Fibroblast of lung (primary cell): Measurements from ENCODE around the gene CTSG. TPM values are rescaled to one million over a fixed set of nuclear protein-coding genes. Genes with fewer than 3 reads are reported as not detected.
"Not testable (repeated sequence)": the region's sequence is repeated elsewhere in the genome, so short reads cannot be mapped to it uniquely, and the experiment has no call there.

ENCODE experiments used
- DNase-seq, 2 donors: peaks; one replicate each; pipeline versions ENCODE4 v3.0.0 to v3.0.0-alpha.2; 2010; ENCODE audit warnings: low read depth in 2 of 2
- H2AFZ ChIP-seq: 2 replicates; pipeline ENCODE4 v1.5.1; 2012; ENCODE audit warnings: low read length, control low read depth, inconsistent platforms
- H3K27ac ChIP-seq: 2 replicates; pipeline ENCODE4 v1.5.1; 2011; ENCODE audit warnings: low read length, control low read depth; ENCODE audit not compliant: insufficient read depth
- H3K27me3 ChIP-seq: 2 replicates; pipeline ENCODE4 v1.5.1; 2011; ENCODE audit warnings: mild to moderate bottlenecking, low read length; ENCODE audit not compliant: control insufficient read depth, insufficient read depth
- H3K36me3 ChIP-seq: 2 replicates; pipeline ENCODE4 v1.5.1; 2011; ENCODE audit warnings: low read length; ENCODE audit not compliant: control insufficient read depth, insufficient read depth
- H3K4me1 ChIP-seq: 2 replicates; pipeline ENCODE4 v1.5.1; 2011; ENCODE audit warnings: low read length; ENCODE audit not compliant: control insufficient read depth, insufficient read depth; ENCODE audit errors: extremely low read depth
- H3K4me2 ChIP-seq: 2 replicates; pipeline ENCODE4 v1.5.1; 2011; ENCODE audit warnings: low read length, control low read depth; ENCODE audit not compliant: insufficient read depth; ENCODE audit errors: extremely low read depth
- H3K4me3 ChIP-seq, 4 experiments: fragments of 200-600 bp in 1 of 4; sonication (generic) in 1 of 4; replicated peaks in 1 of 4; 2 replicates each; pipeline ENCODE4 v1.5.1; 2011 to 2016; ENCODE audit warnings: low read length in 4 of 4, low read depth in 3 of 4, mild to moderate bottlenecking in 3 of 4, control low read depth in 2 of 4, inconsistent platforms in 1 of 4, mixed read lengths in 1 of 4; ENCODE audit not compliant: insufficient read depth in 1 of 4; ENCODE audit errors: control extremely low read depth in 1 of 4
- H3K79me2 ChIP-seq: 2 replicates; pipeline ENCODE4 v1.5.1; 2012; ENCODE audit warnings: mild to moderate bottlenecking, low read length, inconsistent platforms; ENCODE audit not compliant: control insufficient read depth, insufficient read depth
- H3K9ac ChIP-seq: 2 replicates; pipeline ENCODE4 v1.5.1; 2011; ENCODE audit warnings: mild to moderate bottlenecking, low read length, control low read depth; ENCODE audit not compliant: insufficient read depth
- H3K9me3 ChIP-seq: 2 replicates; pipeline ENCODE4 v1.5.1; 2012; ENCODE audit warnings: low read depth, low read length; ENCODE audit not compliant: control insufficient read depth, insufficient read depth
- H4K20me1 ChIP-seq: 2 replicates; pipeline ENCODE4 v1.5.1; 2011; ENCODE audit warnings: low read length; ENCODE audit not compliant: control insufficient read depth, insufficient read depth; ENCODE audit errors: extremely low read depth
- EZH2 ChIP-seq: IDR thresholded peaks from 2 replicates; pipeline ENCODE4 v1.5.1; 2012; ENCODE audit warnings: low read length, control low read depth, mild to moderate bottlenecking; ENCODE audit errors: missing control alignments
- polyA plus RNA-seq, 2 donors: library from polyadenylated mRNA; depleted of rRNA in 1 of 2; stranded (reverse) in 1 of 2; unstranded in 1 of 2; fragments of >200 nt; gene quantifications; 2 replicates each; pipeline ENCODE4 v1.2.1, GENCODE V29; 2011 to 2012; ENCODE audit warnings: missing spikeins in 1 of 2
- total RNA-seq: library from RNA; depleted of rRNA; stranded (reverse); fragments of >200 nt; gene quantifications from 2 replicates; pipeline ENCODE4 v1.2.1, GENCODE V29; 2014
- TF ChIP-seq, protein P1 (sequence below), 2 donors: IDR thresholded peaks in 1 of 2; conservative IDR thresholded peaks in 1 of 2; 1 replicate in 1 of 2; 2 replicates in 1 of 2; pipeline ENCODE4 v1.5.1; 2011 to 2012; ENCODE audit warnings: low read length in 2 of 2, control low read depth in 1 of 2, inconsistent platforms in 1 of 2, low read depth in 1 of 2, mild to moderate bottlenecking in 1 of 2

Gene CTSG
- total and polyA plus RNA-seq, 2 donors (not counting 1 experiment from before 2014, with no cell fraction given) = not detected

DNA sequence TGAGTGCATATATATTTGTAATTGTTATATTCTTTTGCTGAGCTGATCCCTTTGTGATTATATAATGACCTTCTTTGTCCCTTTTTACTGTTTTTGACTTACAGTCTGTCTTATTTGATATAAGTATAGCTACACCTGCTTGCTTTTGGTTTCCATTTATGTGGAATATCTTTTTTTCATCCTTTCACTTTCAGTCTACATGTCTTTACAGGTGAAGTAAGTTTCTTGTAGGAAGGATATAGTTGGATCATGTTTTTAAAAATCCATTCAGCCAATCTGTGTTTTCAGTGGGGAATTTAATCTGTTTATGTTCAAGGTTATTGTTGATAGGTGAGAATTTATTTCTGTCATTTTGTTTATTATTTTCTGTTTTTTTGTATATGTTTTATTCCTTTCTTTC is 21.4 kb upstream of the CTSG start:
- Histone ChIP-seq H3K4me3 (no peak overlapping the region), H3K27ac (no peak overlapping the region), H2AFZ (no peak overlapping the region), H3K4me1 (no peaks in the 10 kb centered on the region), H3K9me3 (no peaks in the 10 kb centered on the region), H3K79me2 (no peaks in the 10 kb centered on the region), H4K20me1 (no peaks in the 10 kb centered on the region), H3K9ac (no peak overlapping the region), H3K4me2 (no peak overlapping the region), H3K36me3 (no peaks in the 10 kb centered on the region), H3K27me3 (no peaks in the 10 kb centered on the region)
- no peak for TF ChIP-seq EZH2
- TF ChIP-seq, protein P1, sequence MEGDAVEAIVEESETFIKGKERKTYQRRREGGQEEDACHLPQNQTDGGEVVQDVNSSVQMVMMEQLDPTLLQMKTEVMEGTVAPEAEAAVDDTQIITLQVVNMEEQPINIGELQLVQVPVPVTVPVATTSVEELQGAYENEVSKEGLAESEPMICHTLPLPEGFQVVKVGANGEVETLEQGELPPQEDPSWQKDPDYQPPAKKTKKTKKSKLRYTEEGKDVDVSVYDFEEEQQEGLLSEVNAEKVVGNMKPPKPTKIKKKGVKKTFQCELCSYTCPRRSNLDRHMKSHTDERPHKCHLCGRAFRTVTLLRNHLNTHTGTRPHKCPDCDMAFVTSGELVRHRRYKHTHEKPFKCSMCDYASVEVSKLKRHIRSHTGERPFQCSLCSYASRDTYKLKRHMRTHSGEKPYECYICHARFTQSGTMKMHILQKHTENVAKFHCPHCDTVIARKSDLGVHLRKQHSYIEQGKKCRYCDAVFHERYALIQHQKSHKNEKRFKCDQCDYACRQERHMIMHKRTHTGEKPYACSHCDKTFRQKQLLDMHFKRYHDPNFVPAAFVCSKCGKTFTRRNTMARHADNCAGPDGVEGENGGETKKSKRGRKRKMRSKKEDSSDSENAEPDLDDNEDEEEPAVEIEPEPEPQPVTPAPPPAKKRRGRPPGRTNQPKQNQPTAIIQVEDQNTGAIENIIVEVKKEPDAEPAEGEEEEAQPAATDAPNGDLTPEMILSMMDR (conservative IDR thresholded peaks at IDR 0.05 in 1 of 2, IDR thresholded peaks at IDR 0.05 in 1 of 2; ENCODE audit: low read depth in 1 of 2, low read length in 2 of 2) = no peak
- no peak for DNase-seq

DNA sequence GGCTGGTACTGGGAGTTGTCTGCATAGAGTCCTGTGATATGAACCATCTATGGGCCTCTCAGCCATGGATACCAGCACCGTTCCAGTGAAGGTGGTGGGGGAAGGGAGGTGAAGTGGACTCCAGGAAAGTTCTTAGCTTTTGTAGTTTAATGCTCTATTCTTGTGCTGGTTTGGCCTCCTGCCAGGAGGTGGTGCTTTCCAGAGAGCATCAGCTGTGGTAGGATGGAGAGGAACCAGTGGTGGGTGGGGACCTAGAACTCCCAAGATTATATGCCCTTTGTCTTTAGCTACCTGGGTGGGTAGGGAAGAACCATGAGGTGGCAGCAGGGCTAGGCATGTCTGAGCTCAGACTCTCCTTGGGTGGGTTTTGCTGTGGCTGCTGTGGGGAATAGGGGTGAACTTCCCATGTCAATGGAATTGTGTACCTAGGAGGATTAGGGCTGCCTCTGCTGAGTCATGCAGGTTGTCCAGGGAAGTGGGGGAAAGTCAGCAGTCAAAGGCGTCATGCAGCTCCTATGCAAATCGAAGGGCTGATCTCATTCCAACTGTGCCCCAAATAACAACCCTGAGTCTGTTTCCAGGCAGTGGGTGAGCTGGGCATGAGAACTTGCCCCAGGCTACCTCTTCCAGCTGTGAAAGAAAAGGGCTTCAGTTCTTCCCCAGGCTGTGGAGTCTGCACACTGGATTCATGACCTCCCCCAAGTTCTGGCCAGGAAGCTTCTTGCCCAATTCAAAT is 19.2 kb upstream of the CTSG start:
- H3K4me2 ChIP-seq = no peak overlapping the region
- H3K9me3 ChIP-seq = no peaks in the 10 kb centered on the region
- H3K79me2 ChIP-seq = no peaks in the 10 kb centered on the region
- H3K4me1 ChIP-seq = no peaks in the 10 kb centered on the region
- H3K36me3 ChIP-seq = no peaks in the 10 kb centered on the region
- no peak overlapping the region for H2AFZ ChIP-seq
- TF ChIP-seq, protein P1 (conservative IDR thresholded peaks at IDR 0.05 in 1 of 2, IDR thresholded peaks at IDR 0.05 in 1 of 2; ENCODE audit: low read depth in 1 of 2, low read length in 2 of 2) = no peak
- no peak for TF ChIP-seq EZH2
- H3K27me3 ChIP-seq = no peaks in the 10 kb centered on the region
- DNase-seq = no peak
- H3K9ac ChIP-seq = no peak overlapping the region
- H3K4me3 ChIP-seq = no peak overlapping the region
- no peaks in the 10 kb centered on the region for H4K20me1 ChIP-seq
- H3K27ac ChIP-seq = no peak overlapping the region

DNA sequence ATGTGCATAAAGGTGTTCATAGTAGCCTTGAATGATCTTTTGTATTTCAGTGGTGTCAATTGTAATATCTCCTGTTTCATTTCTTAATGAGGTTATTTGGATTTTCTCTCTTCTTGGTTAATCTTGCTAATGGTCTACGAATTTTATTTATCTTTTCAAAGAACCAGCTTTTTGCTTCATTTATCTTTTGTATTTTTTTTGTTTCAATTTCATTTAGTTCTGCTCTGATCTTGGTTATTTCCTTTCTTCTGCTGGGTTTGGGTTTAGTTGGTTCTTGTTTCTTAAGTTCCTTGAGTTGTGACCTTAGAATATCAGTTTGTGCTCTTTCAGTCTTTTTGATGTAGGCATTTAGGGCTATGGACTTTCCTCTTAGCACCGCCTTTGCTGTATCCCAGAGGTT is 15.0 kb upstream of the CTSG start:
- H3K4me2 ChIP-seq, H3K9me3 ChIP-seq, H3K27me3 ChIP-seq, H3K4me3 ChIP-seq, H3K4me1 ChIP-seq, H4K20me1 ChIP-seq, H3K36me3 ChIP-seq, H3K79me2 ChIP-seq, H2AFZ ChIP-seq, H3K27ac ChIP-seq, DNase-seq, H3K9ac ChIP-seq: not testable (repeated sequence)

DNA sequence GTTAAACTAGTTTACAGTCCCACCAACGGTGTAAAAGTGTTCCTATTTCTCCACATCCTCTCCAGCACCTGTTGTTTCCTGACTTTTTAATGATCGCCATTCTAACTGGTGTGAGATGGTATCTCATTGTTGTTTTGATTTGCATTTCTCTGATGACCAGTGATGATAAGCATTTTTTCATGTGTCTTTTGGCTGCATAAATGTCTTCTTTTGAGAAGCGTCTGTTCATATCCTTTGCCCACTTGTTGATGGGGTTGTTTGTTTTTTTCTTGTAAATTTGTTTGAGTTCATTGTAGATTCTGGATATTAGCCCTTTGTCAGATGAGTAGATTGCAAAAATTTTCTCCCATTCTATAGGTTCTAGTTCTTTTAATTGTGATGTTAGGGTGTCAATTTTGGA is 8.4 kb upstream of the CTSG start:
- not testable (repeated sequence) for H3K4me3 ChIP-seq, H2AFZ ChIP-seq, H3K9ac ChIP-seq, H4K20me1 ChIP-seq, H3K79me2 ChIP-seq, H3K9me3 ChIP-seq, H3K27ac ChIP-seq, H3K4me1 ChIP-seq, H3K4me2 ChIP-seq, H3K27me3 ChIP-seq, H3K36me3 ChIP-seq, DNase-seq
